Mesenchymal stem cell (in vitro differentiated cells and primary cell): ENCODE data around the gene APOA4.

Source experiments
- DNase-seq: peaks from one replicate; pipeline ENCODE4 v3.0.0-alpha.2; 2013
- H2AFZ ChIP-seq: one replicate; pipeline ENCODE4 v1.6.1; 2013; ENCODE audit warnings: low read depth, mild to moderate bottlenecking, control low read depth, inconsistent platforms, low read length, moderate library complexity
- H2AK5ac ChIP-seq: 2 replicates; pipeline ENCODE4 v1.6.1; 2013; ENCODE audit warnings: low read length, moderate library complexity, mild to moderate bottlenecking, inconsistent platforms; ENCODE audit not compliant: severe bottlenecking
- H2BK120ac ChIP-seq: one replicate; pipeline ENCODE4 v1.6.1; 2013; ENCODE audit warnings: low read depth, mild to moderate bottlenecking, inconsistent platforms, low read length, moderate library complexity
- H2BK12ac ChIP-seq, 2 experiments: one replicate each; pipeline ENCODE4 v1.6.1; 2013; ENCODE audit warnings: inconsistent platforms in 2 of 2, low read length in 2 of 2, mild to moderate bottlenecking in 2 of 2, moderate library complexity in 2 of 2, control low read depth in 1 of 2
- H2BK15ac ChIP-seq: one replicate; pipeline ENCODE4 v1.6.1; 2013; ENCODE audit warnings: mild to moderate bottlenecking, low read depth, inconsistent platforms; ENCODE audit not compliant: poor library complexity, severe bottlenecking
- H2BK5ac ChIP-seq: 2 replicates; pipeline ENCODE4 v1.6.1; 2013; ENCODE audit warnings: low read depth, mild to moderate bottlenecking, low read length, control low read depth, inconsistent platforms; ENCODE audit not compliant: poor library complexity, severe bottlenecking
- H3K14ac ChIP-seq, 2 experiments: one replicate each; pipeline ENCODE4 v1.6.1; 2013; ENCODE audit warnings: inconsistent platforms in 2 of 2, low read length in 2 of 2, control low read depth in 1 of 2, mild to moderate bottlenecking in 1 of 2, moderate library complexity in 1 of 2
- H3K18ac ChIP-seq, 2 experiments: one replicate each; pipeline ENCODE4 v1.6.1; 2013; ENCODE audit warnings: inconsistent platforms in 2 of 2, low read length in 2 of 2, control low read depth in 1 of 2, low read depth in 1 of 2, mild to moderate bottlenecking in 1 of 2
- H3K23ac ChIP-seq, 2 experiments: one replicate each; pipeline ENCODE4 v1.6.1; 2013; ENCODE audit warnings: inconsistent platforms in 2 of 2, low read length in 2 of 2, mild to moderate bottlenecking in 2 of 2, moderate library complexity in 2 of 2, control low read depth in 1 of 2
- H3K27ac ChIP-seq: 2 replicates; pipeline ENCODE4 v1.5.1; 2013; ENCODE audit warnings: mild to moderate bottlenecking, moderate library complexity, low read length, control low read depth, inconsistent platforms; ENCODE audit not compliant: poor library complexity, severe bottlenecking
- H3K27me3 ChIP-seq, 2 experiments: 2 replicates each; pipeline versions ENCODE4 v1.6.1 to v1.7.0; 2013; ENCODE audit warnings: low read length in 2 of 2, mild to moderate bottlenecking in 2 of 2, moderate library complexity in 2 of 2, control low read depth in 1 of 2, inconsistent platforms in 1 of 2; ENCODE audit not compliant: control insufficient read depth in 1 of 2, insufficient read depth in 1 of 2
- H3K36me3 ChIP-seq, 2 experiments: 2 replicates each; pipeline versions ENCODE4 v1.6.1 to v1.7.0; 2013; ENCODE audit warnings: low read length in 2 of 2, control low read depth in 1 of 2, inconsistent platforms in 1 of 2, low read depth in 1 of 2, mild to moderate bottlenecking in 1 of 2; ENCODE audit not compliant: insufficient read depth in 2 of 2, control insufficient read depth in 1 of 2
- H3K4ac ChIP-seq, 2 experiments: one replicate each; pipeline ENCODE4 v1.6.1; 2013; ENCODE audit warnings: inconsistent platforms in 2 of 2, low read length in 2 of 2, mild to moderate bottlenecking in 2 of 2, moderate library complexity in 2 of 2, control low read depth in 1 of 2, low read depth in 1 of 2
- H3K4me1 ChIP-seq: 2 replicates; pipeline ENCODE4 v1.6.1; 2013; ENCODE audit warnings: low read depth, low read length, control low read depth; ENCODE audit not compliant: control insufficient read depth, insufficient read depth
- H3K4me2 ChIP-seq: 2 replicates; pipeline ENCODE4 v1.6.1; 2013; ENCODE audit warnings: low read length, mild to moderate bottlenecking, inconsistent platforms; ENCODE audit not compliant: poor library complexity, severe bottlenecking
- H3K4me3 ChIP-seq, 2 experiments: 2 replicates each; pipeline versions ENCODE4 v1.5.1 to v1.7.0; 2013; ENCODE audit warnings: low read length in 2 of 2, mild to moderate bottlenecking in 2 of 2, control low read depth in 1 of 2, low read depth in 1 of 2; ENCODE audit not compliant: insufficient read depth in 1 of 2
- H3K79me1 ChIP-seq: replicated peaks from 2 replicates; pipeline ENCODE4 v1.6.1; 2013; ENCODE audit warnings: mild to moderate bottlenecking, control low read depth, low read length, inconsistent platforms; ENCODE audit not compliant: poor library complexity, severe bottlenecking
- H3K9ac ChIP-seq: 2 replicates; pipeline ENCODE4 v1.7.0; 2013; ENCODE audit warnings: mild to moderate bottlenecking, low read length, moderate library complexity
- H3K9me3 ChIP-seq: 2 replicates; pipeline ENCODE4 v1.7.0; 2013; ENCODE audit warnings: mild to moderate bottlenecking, low read length; ENCODE audit not compliant: control insufficient read depth
- H4K8ac ChIP-seq: one replicate; pipeline ENCODE4 v1.6.1; 2013; ENCODE audit warnings: inconsistent platforms, mild to moderate bottlenecking, low read length, moderate library complexity
- H4K91ac ChIP-seq: one replicate; pipeline ENCODE4 v1.6.1; 2013; ENCODE audit warnings: mild to moderate bottlenecking, low read length, inconsistent platforms
- WGBS: methylation state at CpG from one replicate; pipeline ENCODE4 v1.1.7; 2013; ENCODE audit warnings: mixed read lengths; 5-methylcytosine and 5-hydroxymethylcytosine counted together

The APOA4 gene

DNA sequence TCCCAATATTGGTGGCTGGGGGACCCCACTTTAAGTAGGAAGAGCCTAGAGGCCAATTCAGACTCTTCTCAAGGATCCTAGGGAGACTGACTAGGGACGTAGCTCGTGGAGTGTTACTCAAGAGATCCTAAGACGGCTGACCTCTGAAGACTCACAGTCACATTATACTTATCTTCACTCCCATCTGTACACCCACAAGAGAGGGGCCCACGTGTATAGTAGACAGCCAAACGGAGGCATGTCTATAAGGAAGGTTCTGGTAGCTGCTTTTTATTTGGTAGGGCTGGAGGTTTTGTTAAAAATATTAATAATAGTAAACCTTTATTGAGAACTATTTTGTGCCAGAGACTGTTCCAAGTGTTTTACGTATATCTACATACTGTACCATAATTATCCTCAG is 37.2 kb upstream of the APOA4 start:
- Histone ChIP-seq H3K4me1 (no peaks in the 10 kb centered on the region), H3K23ac (no peak overlapping the region), H3K4me3 (no peak overlapping the region), H2AFZ (no peak overlapping the region), H4K8ac (no peak overlapping the region), H3K4me2 (no peak overlapping the region), H3K27me3 (no peaks in the 10 kb centered on the region), H2BK120ac (no peak overlapping the region), H4K91ac (no peak overlapping the region), H2BK12ac (no peak overlapping the region), H2BK15ac (no peak overlapping the region), H2BK5ac (no peak overlapping the region), H2AK5ac (no peak overlapping the region), H3K9me3 (no peaks in the 10 kb centered on the region), H3K9ac (no peak overlapping the region), H3K18ac (no peak overlapping the region), H3K14ac (no peak overlapping the region), H3K79me1 (peaks cover 3% of the 10 kb centered on the region), H3K36me3 (peaks cover 31 to 78% of the 10 kb centered on the region in 2 experiments), H3K27ac (no peak overlapping the region), H3K4ac (no peak overlapping the region)
- WGBS = 95% methylated on average over 3 of the region's 6 CpGs
- no peak for DNase-seq

DNA sequence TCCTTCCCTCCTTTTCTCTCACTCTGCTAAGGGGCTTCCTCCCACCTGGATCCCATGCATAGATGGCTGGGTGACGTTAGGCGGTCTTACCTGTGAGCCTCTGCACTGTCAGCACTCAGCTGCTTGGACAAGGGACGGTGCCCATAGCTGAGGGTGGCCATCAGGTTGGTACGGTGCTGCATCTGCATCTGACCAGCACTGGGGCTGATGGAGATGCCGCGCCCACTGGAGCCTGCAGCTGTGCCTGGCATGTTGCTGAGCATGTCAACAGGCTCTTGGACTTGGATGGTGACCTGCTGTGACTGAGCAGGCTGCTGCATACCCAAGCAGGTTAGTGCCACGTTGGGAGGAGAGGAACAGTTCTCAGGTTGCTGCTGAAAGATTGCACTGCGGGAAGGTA is 36.1 kb upstream of the APOA4 start:
- no peak overlapping the region for H3K9ac ChIP-seq
- peaks cover under 1% of the 10 kb centered on the region for H3K4me1 ChIP-seq
- H3K23ac ChIP-seq = no peak overlapping the region
- no peak overlapping the region for H2BK15ac ChIP-seq
- peaks cover 6% of the 10 kb centered on the region for H3K79me1 ChIP-seq
- DNase-seq = no peak
- no peak overlapping the region for H2BK5ac ChIP-seq
- H4K91ac ChIP-seq = no peak overlapping the region
- no peak overlapping the region for H4K8ac ChIP-seq
- no peak overlapping the region for H2AFZ ChIP-seq
- H3K36me3 ChIP-seq = peaks cover 31 to 79% of the 10 kb centered on the region in 2 experiments
- H3K27ac ChIP-seq = no peak overlapping the region
- no peak overlapping the region for H3K18ac ChIP-seq
- WGBS = 96% methylated on average over 8 of the region's 8 CpGs
- no peaks in the 10 kb centered on the region for H3K9me3 ChIP-seq
- H3K4me3 ChIP-seq = no peak overlapping the region
- H3K4me2 ChIP-seq = no peak overlapping the region
- no peak overlapping the region for H2BK12ac ChIP-seq
- no peak overlapping the region for H2AK5ac ChIP-seq
- H3K27me3 ChIP-seq = no peaks in the 10 kb centered on the region
- peak overlapping the region in 1 of 2 experiments; percentile 56 for H3K14ac ChIP-seq
- H3K4ac ChIP-seq = no peak overlapping the region
- no peak overlapping the region for H2BK120ac ChIP-seq

DNA sequence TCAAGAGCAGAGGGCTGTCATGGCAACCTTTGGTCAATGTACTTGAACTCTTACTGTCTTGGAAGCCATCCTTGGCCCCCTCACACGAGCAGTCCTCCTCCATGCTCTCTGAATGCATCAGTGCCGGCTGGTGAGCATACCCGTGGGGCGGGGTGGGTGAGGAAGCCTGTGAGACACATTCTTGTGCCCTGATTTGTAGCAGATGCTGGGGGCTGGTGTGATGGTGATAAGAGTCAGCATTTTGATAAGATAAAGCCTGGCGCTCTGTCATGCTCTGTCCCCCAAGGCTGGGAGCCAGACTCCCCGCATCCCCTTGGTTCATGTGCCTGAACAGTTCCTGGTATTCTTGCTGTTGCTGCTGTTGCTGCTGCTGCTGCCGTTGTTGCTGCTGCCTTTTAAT is 34.8 kb upstream of the APOA4 start:
- Histone ChIP-seq H2BK15ac (no peak overlapping the region), H2BK5ac (no peak overlapping the region), H3K14ac (no peak overlapping the region), H3K36me3 (peaks cover 24 to 66% of the 10 kb centered on the region in 2 experiments), H3K4ac (no peak overlapping the region), H3K4me1 (peaks cover 8% of the 10 kb centered on the region), H2BK120ac (no peak overlapping the region), H3K4me2 (no peak overlapping the region), H2BK12ac (no peak overlapping the region), H3K4me3 (no peak overlapping the region), H3K9ac (no peak overlapping the region), H4K91ac (no peak overlapping the region), H3K9me3 (no peaks in the 10 kb centered on the region), H3K27me3 (no peaks in the 10 kb centered on the region), H3K23ac (no peak overlapping the region), H2AK5ac (no peak overlapping the region), H2AFZ (no peak overlapping the region), H4K8ac (no peak overlapping the region), H3K18ac (no peak overlapping the region), H3K79me1 (peaks cover 6% of the 10 kb centered on the region), H3K27ac (no peak overlapping the region)
- DNase-seq = no peak
- WGBS = 90% methylated on average over 7 of the region's 7 CpGs

DNA sequence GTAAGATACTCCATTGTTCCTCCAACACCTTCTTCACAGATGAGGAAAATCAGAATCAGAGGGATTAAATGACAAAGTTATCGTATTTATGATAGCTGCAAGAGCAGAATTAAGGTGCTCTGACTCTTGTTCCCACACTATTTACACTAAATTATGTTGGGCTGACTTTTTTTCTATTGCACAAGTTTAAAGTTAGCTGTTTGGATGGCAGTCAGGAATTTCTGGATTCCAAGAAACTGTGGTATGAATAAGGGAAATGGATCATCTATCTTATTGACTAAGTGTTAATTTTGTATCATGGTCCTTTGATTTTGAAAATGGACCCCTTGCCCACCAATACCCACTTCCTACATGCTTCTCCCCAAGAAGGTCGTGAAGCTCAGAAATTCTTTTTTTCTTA is 34.2 kb upstream of the APOA4 start:
- DNase-seq = no peak
- H3K4me1 ChIP-seq = peaks cover 10% of the 10 kb centered on the region
- no peak overlapping the region for H3K14ac ChIP-seq
- no peak overlapping the region for H3K4me2 ChIP-seq
- H3K27ac ChIP-seq = no peak overlapping the region
- no peak overlapping the region for H3K9ac ChIP-seq
- no peaks in the 10 kb centered on the region for H3K27me3 ChIP-seq
- no peak overlapping the region for H3K4me3 ChIP-seq
- H3K18ac ChIP-seq = no peak overlapping the region
- no peak overlapping the region for H2BK12ac ChIP-seq
- no peak overlapping the region for H3K4ac ChIP-seq
- H4K91ac ChIP-seq = no peak overlapping the region
- H3K79me1 ChIP-seq = peaks cover 6% of the 10 kb centered on the region
- H3K36me3 ChIP-seq = peaks cover 24 to 63% of the 10 kb centered on the region in 2 experiments
- no peak overlapping the region for H2AFZ ChIP-seq
- H2BK15ac ChIP-seq = no peak overlapping the region
- H2AK5ac ChIP-seq = no peak overlapping the region
- no peak overlapping the region for H2BK120ac ChIP-seq
- H3K9me3 ChIP-seq = no peaks in the 10 kb centered on the region
- no peak overlapping the region for H4K8ac ChIP-seq
- no peak overlapping the region for H3K23ac ChIP-seq
- H2BK5ac ChIP-seq = no peak overlapping the region
- 100% methylated on average over 1 of the region's 2 CpGs for WGBS
